OCI-LY7 (cell line): ENCODE data around the gene LGI4. TPM values are rescaled to one million over a fixed set of nuclear protein-coding genes. Genes with fewer than 3 reads are reported as not detected.

Experiments used
- BruUV-seq: library from RNA; stranded (reverse); fragments of 400-500 nt; replicated peaks from 2 replicates; lab custom pipeline; 2021; lab: Mats Ljungman, UMichigan
- CTCF ChIA-PET: fragments of 300-600 bp; sonication (Branson Sonifier 250); formaldehyde crosslinking; loops from one replicate; lab custom pipeline; 2022; ENCODE audit warnings: antibody characterized with exemption; ENCODE audit not compliant: unreplicated experiment; lab: Charles Lee
- POLR2A ChIA-PET: fragments of 300-600 bp; sonication (Branson Sonifier 250); formaldehyde crosslinking; loops from one replicate; lab custom pipeline; 2022; ENCODE audit warnings: antibody characterized with exemption; lab: Charles Lee
- DNase-seq: peaks from one replicate; pipeline ENCODE4 v3.0.0-alpha.2; 2015; ENCODE audit warnings: low spot score
- H2AFZ ChIP-seq: fragments of 200-600 bp; sonication (generic), shearing (Covaris generic); 2 replicates; pipeline ENCODE4 v1.6.1; 2014; ENCODE audit warnings: mild to moderate bottlenecking, antibody characterized with exemption, low read length, moderate library complexity
- H3K27ac ChIP-seq: fragments of 200-600 bp; sonication (generic); 2 replicates; pipeline ENCODE4 v1.5.1; 2014; ENCODE audit warnings: mixed run types, low read depth, mild to moderate bottlenecking, moderate library complexity, low read length, inconsistent platforms; ENCODE audit not compliant: poor library complexity, severe bottlenecking
- H3K36me3 ChIP-seq: fragments of 200-600 bp; sonication (generic); 2 replicates; pipeline ENCODE4 v1.6.1; 2014; ENCODE audit warnings: mild to moderate bottlenecking, antibody characterized with exemption, low read length, moderate library complexity, mixed read lengths; ENCODE audit not compliant: insufficient read depth
- H3K4me1 ChIP-seq: fragments of 200-600 bp; sonication (generic); 2 replicates; pipeline ENCODE4 v1.5.1; 2014; ENCODE audit warnings: mild to moderate bottlenecking, low read length; ENCODE audit not compliant: insufficient read depth, poor library complexity, severe bottlenecking
- H3K4me2 ChIP-seq: fragments of 200-600 bp; sonication (generic); 2 replicates; pipeline ENCODE4 v1.6.1; 2014; ENCODE audit warnings: mild to moderate bottlenecking, low read length
- H3K4me3 ChIP-seq: fragments of 200-600 bp; sonication (generic); 2 replicates; pipeline ENCODE4 v1.5.1; 2014; ENCODE audit warnings: mild to moderate bottlenecking, low read depth, low read length; ENCODE audit not compliant: poor library complexity, severe bottlenecking
- H3K79me2 ChIP-seq: fragments of 200-600 bp; sonication (generic); 2 replicates; pipeline ENCODE4 v1.6.1; 2016; ENCODE audit warnings: low read depth, mild to moderate bottlenecking, low read length, moderate library complexity, mixed read lengths; ENCODE audit not compliant: insufficient read depth
- H3K9me2 ChIP-seq: fragments of 200-600 bp; sonication (generic); 2 replicates; pipeline ENCODE4 v1.6.1; 2016; ENCODE audit warnings: mild to moderate bottlenecking, low read length, mixed read lengths; ENCODE audit not compliant: insufficient read depth
- H3K9me3 ChIP-seq: fragments of 200-600 bp; sonication (generic); 2 replicates; pipeline ENCODE4 v1.6.1; 2014; ENCODE audit warnings: mild to moderate bottlenecking, mixed run types, low read length, mixed read lengths
- H4K20me1 ChIP-seq: fragments of 200-600 bp; sonication (generic); 2 replicates; pipeline ENCODE4 v1.6.1; 2014; ENCODE audit warnings: mild to moderate bottlenecking, antibody characterized with exemption, low read length, moderate library complexity, mixed read lengths; ENCODE audit not compliant: insufficient read depth
- CTCF ChIP-seq: fragments of 200-600 bp; sonication (generic); conservative IDR thresholded peaks from 2 replicates; pipeline ENCODE4 v1.5.1; 2014; ENCODE audit warnings: mild to moderate bottlenecking, antibody characterized with exemption, low read length, moderate library complexity, mixed read lengths
- EZH2phosphoT487 ChIP-seq: fragments of 200-600 bp; sonication (generic); IDR thresholded peaks from 2 replicates; pipeline ENCODE4 v1.6.1; 2018; ENCODE audit warnings: low read depth, borderline replicate concordance, mild to moderate bottlenecking, mixed run types, antibody characterized with exemption, low read length, moderate library complexity, mixed read lengths
- intact Hi-C: fragments of 100-400 bp; cut with micrococcal nuclease; formaldehyde crosslinking; loops from one replicate; pipeline ENCODE4 v1.10.0; 2022; ENCODE audit not compliant: unreplicated experiment
- total RNA-seq, 2 experiments: library from RNA; depleted of rRNA in 1 of 2; stranded (reverse); fragments of >200 nt in 1 of 2; shearing (Covaris generic) in 1 of 2; gene quantifications; 2 replicates each; pipeline ENCODE4 v1.2.3, GENCODE V29; 2014 to 2022

The LGI4 gene
- total RNA-seq, 2 experiments from 2014 or later = 0.28 to 5.9 TPM

GRCh38 chr19:35112995-35113688 is 21.7 kb downstream of the LGI4 start:
- DNase-seq = no peak
- no TSS peak for BruUV-seq
- Histone ChIP-seq H3K4me2 (no peak overlapping the region), H3K27ac (no peak overlapping the region), H3K9me3 (no peaks in the 10 kb centered on the region), H4K20me1 (no peaks in the 10 kb centered on the region), H3K4me3 (no peak overlapping the region), H3K36me3 (no peaks in the 10 kb centered on the region), H2AFZ (no peak overlapping the region), H3K4me1 (no peaks in the 10 kb centered on the region), H3K79me2 (no peaks in the 10 kb centered on the region), H3K9me2 (no peaks in the 10 kb centered on the region)
- ChIA-PET POLR2A (no interaction called here), CTCF (no interaction called here)
- intact Hi-C loops = no loop called here
- TF ChIP-seq EZH2phosphoT487 (no peak), CTCF (no peak)

- CTCF ChIA-PET = interaction anchor here (0.6 kb wide), 1 partner anchor 1281 kb away, joined by 4 read pairs; no protein-coding TSS in a partner anchor
- no peak overlapping the region for H3K4me2 ChIP-seq
- H3K4me3 ChIP-seq = no peak overlapping the region
- no peak for TF ChIP-seq CTCF
- no peak for TF ChIP-seq EZH2phosphoT487
- BruUV-seq = no TSS peak
- no peaks in the 10 kb centered on the region for H3K4me1 ChIP-seq
- no peaks in the 10 kb centered on the region for H3K79me2 ChIP-seq
- H3K36me3 ChIP-seq = no peaks in the 10 kb centered on the region
- DNase-seq = no peak
- H3K9me3 ChIP-seq = no peaks in the 10 kb centered on the region
- intact Hi-C loops = no loop called here
- no peaks in the 10 kb centered on the region for H3K9me2 ChIP-seq
- H3K27ac ChIP-seq = no peak overlapping the region
- POLR2A ChIA-PET = no interaction called here
- H2AFZ ChIP-seq = no peak overlapping the region
- H4K20me1 ChIP-seq = no peaks in the 10 kb centered on the region
Observed at GRCh38 chr19:35110974-35111373, 23.9 kb downstream of the LGI4 start.

- TF ChIP-seq EZH2phosphoT487 = no peak
- no peak for TF ChIP-seq CTCF
- no peak for DNase-seq
- no peaks in the 10 kb centered on the region for H4K20me1 ChIP-seq
- CTCF ChIA-PET = no interaction called here
- no peak overlapping the region for H3K4me2 ChIP-seq
- intact Hi-C loops = no loop called here
- H3K36me3 ChIP-seq = no peaks in the 10 kb centered on the region
- no peak overlapping the region for H2AFZ ChIP-seq
- H3K9me3 ChIP-seq = no peaks in the 10 kb centered on the region
- H3K27ac ChIP-seq = no peak overlapping the region
- no peaks in the 10 kb centered on the region for H3K79me2 ChIP-seq
- H3K9me2 ChIP-seq = no peaks in the 10 kb centered on the region
- POLR2A ChIA-PET = no interaction called here
- BruUV-seq = no TSS peak
- H3K4me3 ChIP-seq = no peak overlapping the region
- H3K4me1 ChIP-seq = no peaks in the 10 kb centered on the region
Observed at GRCh38 chr19:35109395-35110112, 25.3 kb downstream of the LGI4 start.
